ENCODE data around the gene TSC2.
A peak's percentile ranks its signal among the peaks of the same experiment; 100 is the strongest.

TSC2 gene

GRCh38 chr16:2045965-2046892 is 1.6 kb upstream of the TSC2 start:
- Histone ChIP-seq H3K9ac (peak overlapping the region; percentile 61; the same call in 1 of the 2 replicates), H3K27me3 (ENCODE audit: insufficient read depth, low read depth) (no peaks in the 10 kb centered on the region), H2AFZ (ENCODE audit: low read depth) (no peak overlapping the region), H3K4me1 (ENCODE audit: low read depth, poor library complexity, severe bottlenecking) (peaks cover 35% of the 10 kb centered on the region), H4K20me1 (ENCODE audit: insufficient read depth) (no peaks in the 10 kb centered on the region), H3K4me3 (IDR thresholded peaks at IDR 0.05; ENCODE audit: insufficient read depth, low read depth, low read length) (no peak overlapping the region), H3K79me2 (ENCODE audit: insufficient read depth, low read depth) (peaks cover 18% of the 10 kb centered on the region; the same call in 1 of the 2 replicates), H3K36me3 (ENCODE audit: insufficient read depth) (peaks cover 4% of the 10 kb centered on the region; the same call in 1 of the 2 replicates), H3K27ac (no peak overlapping the region), H3K4me2 (peak overlapping the region; percentile 78)
- no peak for TF ChIP-seq CTCF (conservative IDR thresholded peaks at IDR 0.05; ENCODE audit: low read depth, low read length)

GRCh38 chr16:2046893-2047329 is 874 bp upstream of the TSC2 start:
- Histone ChIP-seq H3K27me3 (ENCODE audit: insufficient read depth, low read depth) (no peaks in the 10 kb centered on the region), H3K9ac (peak overlapping the region; percentile 61), H3K36me3 (ENCODE audit: insufficient read depth) (peaks cover 4% of the 10 kb centered on the region; the same call in 1 of the 2 replicates), H3K4me2 (peak overlapping the region; percentile 78), H3K4me1 (ENCODE audit: low read depth, poor library complexity, severe bottlenecking) (peaks cover 35% of the 10 kb centered on the region), H3K79me2 (ENCODE audit: insufficient read depth, low read depth) (peaks cover 18% of the 10 kb centered on the region; the same call in 1 of the 2 replicates), H4K20me1 (ENCODE audit: insufficient read depth) (no peaks in the 10 kb centered on the region), H3K27ac (peak overlapping the region; percentile 4; the same call in 1 of the 2 replicates), H2AFZ (ENCODE audit: low read depth) (peak overlapping the region; percentile 81; the same call in 1 of the 2 replicates), H3K4me3 (IDR thresholded peaks at IDR 0.05; ENCODE audit: insufficient read depth, low read depth, low read length) (peak overlapping the region; percentile 49)
- TF ChIP-seq CTCF (conservative IDR thresholded peaks at IDR 0.05; ENCODE audit: low read depth, low read length), result no peak

- peak overlapping the region; percentile 61; the same call in 1 of the 2 replicates for H3K9ac ChIP-seq
- peaks cover 32% of the 10 kb centered on the region for H3K4me1 ChIP-seq (ENCODE audit: low read depth, poor library complexity, severe bottlenecking)
- no peak overlapping the region for H3K27ac ChIP-seq
- H3K4me2 ChIP-seq, result peak overlapping the region; percentile 71
- peak overlapping the region; percentile 43 for H3K4me3 ChIP-seq (IDR thresholded peaks at IDR 0.05; ENCODE audit: insufficient read depth, low read depth, low read length)
- H3K27me3 ChIP-seq (ENCODE audit: insufficient read depth, low read depth), result no peaks in the 10 kb centered on the region
- H2AFZ ChIP-seq (ENCODE audit: low read depth), result peak overlapping the region; percentile 81
- H3K36me3 ChIP-seq (ENCODE audit: insufficient read depth), result peaks cover 4% of the 10 kb centered on the region; the same call in 1 of the 2 replicates
- peaks cover 18% of the 10 kb centered on the region; the same call in 1 of the 2 replicates for H3K79me2 ChIP-seq (ENCODE audit: insufficient read depth, low read depth)
- H4K20me1 ChIP-seq (ENCODE audit: insufficient read depth), result no peaks in the 10 kb centered on the region
- no peak for TF ChIP-seq CTCF (conservative IDR thresholded peaks at IDR 0.05; ENCODE audit: low read depth, low read length)
Observed at GRCh38 chr16:2048116-2048543, 345 bp downstream of the TSC2 start.

GRCh38 chr16:2053211-2053610 is 5.4 kb downstream of the TSC2 start:
- no peak overlapping the region for H2AFZ ChIP-seq (ENCODE audit: low read depth)
- H3K27me3 ChIP-seq (ENCODE audit: insufficient read depth, low read depth), result no peaks in the 10 kb centered on the region
- TF ChIP-seq CTCF (conservative IDR thresholded peaks at IDR 0.05; ENCODE audit: low read depth, low read length), result no peak
- no peaks in the 10 kb centered on the region for H4K20me1 ChIP-seq (ENCODE audit: insufficient read depth)
- no peak overlapping the region for H3K4me3 ChIP-seq (IDR thresholded peaks at IDR 0.05; ENCODE audit: insufficient read depth, low read depth, low read length)
- H3K79me2 ChIP-seq (ENCODE audit: insufficient read depth, low read depth), result peaks cover 17% of the 10 kb centered on the region; the same call in 1 of the 2 replicates
- H3K36me3 ChIP-seq (ENCODE audit: insufficient read depth), result peaks cover 4% of the 10 kb centered on the region; the same call in 1 of the 2 replicates
- H3K9ac ChIP-seq, result no peak overlapping the region
- no peak overlapping the region for H3K4me2 ChIP-seq
- peaks cover 8% of the 10 kb centered on the region for H3K4me1 ChIP-seq (ENCODE audit: low read depth, poor library complexity, severe bottlenecking)
- no peak overlapping the region for H3K27ac ChIP-seq

Measured in KMS-11 (cell line).